OCI-LY7 (cell line): ENCODE measurements around the gene CERS3. TPM values are rescaled to one million over a fixed set of nuclear protein-coding genes. Genes with fewer than 3 reads are reported as not detected.

Experiments used
- BruUV-seq: library from RNA; stranded (reverse); fragments of 400-500 nt; replicated peaks from 2 replicates; lab custom pipeline; 2021; lab: Mats Ljungman, UMichigan
- CTCF ChIA-PET: fragments of 300-600 bp; sonication (Branson Sonifier 250); formaldehyde crosslinking; loops from one replicate; lab custom pipeline; 2022; ENCODE audit warnings: antibody characterized with exemption; ENCODE audit not compliant: unreplicated experiment; lab: Charles Lee
- POLR2A ChIA-PET: fragments of 300-600 bp; sonication (Branson Sonifier 250); formaldehyde crosslinking; loops from one replicate; lab custom pipeline; 2022; ENCODE audit warnings: antibody characterized with exemption; lab: Charles Lee
- DNase-seq: peaks from one replicate; pipeline ENCODE4 v3.0.0-alpha.2; 2015; ENCODE audit warnings: low spot score
- H2AFZ ChIP-seq: fragments of 200-600 bp; sonication (generic), shearing (Covaris generic); 2 replicates; pipeline ENCODE4 v1.6.1; 2014; ENCODE audit warnings: mild to moderate bottlenecking, antibody characterized with exemption, low read length, moderate library complexity
- H3K27ac ChIP-seq: fragments of 200-600 bp; sonication (generic); 2 replicates; pipeline ENCODE4 v1.5.1; 2014; ENCODE audit warnings: mixed run types, low read depth, mild to moderate bottlenecking, moderate library complexity, low read length, inconsistent platforms; ENCODE audit not compliant: poor library complexity, severe bottlenecking
- H3K36me3 ChIP-seq: fragments of 200-600 bp; sonication (generic); 2 replicates; pipeline ENCODE4 v1.6.1; 2014; ENCODE audit warnings: mild to moderate bottlenecking, antibody characterized with exemption, low read length, moderate library complexity, mixed read lengths; ENCODE audit not compliant: insufficient read depth
- H3K4me1 ChIP-seq: fragments of 200-600 bp; sonication (generic); 2 replicates; pipeline ENCODE4 v1.5.1; 2014; ENCODE audit warnings: mild to moderate bottlenecking, low read length; ENCODE audit not compliant: insufficient read depth, poor library complexity, severe bottlenecking
- H3K4me2 ChIP-seq: fragments of 200-600 bp; sonication (generic); 2 replicates; pipeline ENCODE4 v1.6.1; 2014; ENCODE audit warnings: mild to moderate bottlenecking, low read length
- H3K4me3 ChIP-seq: fragments of 200-600 bp; sonication (generic); 2 replicates; pipeline ENCODE4 v1.5.1; 2014; ENCODE audit warnings: mild to moderate bottlenecking, low read depth, low read length; ENCODE audit not compliant: poor library complexity, severe bottlenecking
- H3K79me2 ChIP-seq: fragments of 200-600 bp; sonication (generic); 2 replicates; pipeline ENCODE4 v1.6.1; 2016; ENCODE audit warnings: low read depth, mild to moderate bottlenecking, low read length, moderate library complexity, mixed read lengths; ENCODE audit not compliant: insufficient read depth
- H3K9me2 ChIP-seq: fragments of 200-600 bp; sonication (generic); 2 replicates; pipeline ENCODE4 v1.6.1; 2016; ENCODE audit warnings: mild to moderate bottlenecking, low read length, mixed read lengths; ENCODE audit not compliant: insufficient read depth
- H3K9me3 ChIP-seq: fragments of 200-600 bp; sonication (generic); 2 replicates; pipeline ENCODE4 v1.6.1; 2014; ENCODE audit warnings: mild to moderate bottlenecking, mixed run types, low read length, mixed read lengths
- H4K20me1 ChIP-seq: fragments of 200-600 bp; sonication (generic); 2 replicates; pipeline ENCODE4 v1.6.1; 2014; ENCODE audit warnings: mild to moderate bottlenecking, antibody characterized with exemption, low read length, moderate library complexity, mixed read lengths; ENCODE audit not compliant: insufficient read depth
- EZH2phosphoT487 ChIP-seq: fragments of 200-600 bp; sonication (generic); IDR thresholded peaks from 2 replicates; pipeline ENCODE4 v1.6.1; 2018; ENCODE audit warnings: low read depth, borderline replicate concordance, mild to moderate bottlenecking, mixed run types, antibody characterized with exemption, low read length, moderate library complexity, mixed read lengths
- intact Hi-C: fragments of 100-400 bp; cut with micrococcal nuclease; formaldehyde crosslinking; loops from one replicate; pipeline ENCODE4 v1.10.0; 2022; ENCODE audit not compliant: unreplicated experiment
- total RNA-seq, 2 experiments: library from RNA; depleted of rRNA in 1 of 2; stranded (reverse); fragments of >200 nt in 1 of 2; shearing (Covaris generic) in 1 of 2; gene quantifications; 2 replicates each; pipeline ENCODE4 v1.2.3, GENCODE V29; 2014 to 2022
- TF ChIP-seq, protein P1 (sequence below): fragments of 200-600 bp; sonication (generic); conservative IDR thresholded peaks from 2 replicates; pipeline ENCODE4 v1.5.1; 2014; ENCODE audit warnings: mild to moderate bottlenecking, antibody characterized with exemption, low read length, moderate library complexity, mixed read lengths

The CERS3 gene
- total RNA-seq, 2 experiments from 2014 or later: 0.88 TPM; not detected in 1

DNA sequence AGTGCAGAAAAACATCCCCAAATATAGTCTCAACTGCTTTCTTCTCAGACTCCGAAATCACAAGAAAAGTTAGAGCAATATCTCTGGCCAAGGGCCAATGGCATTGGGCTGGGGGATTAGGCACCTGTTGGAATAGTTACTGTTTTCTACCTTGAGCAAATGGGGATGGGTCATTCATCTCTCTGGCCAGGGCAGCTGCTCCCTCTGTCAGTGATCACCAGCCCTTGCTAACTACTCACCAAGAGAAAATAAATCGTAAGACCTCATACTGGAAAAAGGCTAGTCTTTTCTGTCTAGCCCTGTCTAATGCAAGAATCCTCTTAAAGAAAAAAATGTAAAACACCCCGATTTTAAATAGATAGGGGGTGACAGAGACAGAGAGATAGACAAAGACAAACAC is 10.9 kb downstream of the CERS3 start:
- no peak overlapping the region for H3K4me2 ChIP-seq
- H2AFZ ChIP-seq: no peak overlapping the region
- DNase-seq: no peak
- ChIA-PET CTCF (no interaction called here), POLR2A (no interaction called here)
- no peak overlapping the region for H3K4me3 ChIP-seq
- no peaks in the 10 kb centered on the region for H3K4me1 ChIP-seq
- H3K9me2 ChIP-seq: no peaks in the 10 kb centered on the region
- H3K9me3 ChIP-seq: no peaks in the 10 kb centered on the region
- no peaks in the 10 kb centered on the region for H3K36me3 ChIP-seq
- no peak for TF ChIP-seq EZH2phosphoT487
- TF ChIP-seq, protein P1, sequence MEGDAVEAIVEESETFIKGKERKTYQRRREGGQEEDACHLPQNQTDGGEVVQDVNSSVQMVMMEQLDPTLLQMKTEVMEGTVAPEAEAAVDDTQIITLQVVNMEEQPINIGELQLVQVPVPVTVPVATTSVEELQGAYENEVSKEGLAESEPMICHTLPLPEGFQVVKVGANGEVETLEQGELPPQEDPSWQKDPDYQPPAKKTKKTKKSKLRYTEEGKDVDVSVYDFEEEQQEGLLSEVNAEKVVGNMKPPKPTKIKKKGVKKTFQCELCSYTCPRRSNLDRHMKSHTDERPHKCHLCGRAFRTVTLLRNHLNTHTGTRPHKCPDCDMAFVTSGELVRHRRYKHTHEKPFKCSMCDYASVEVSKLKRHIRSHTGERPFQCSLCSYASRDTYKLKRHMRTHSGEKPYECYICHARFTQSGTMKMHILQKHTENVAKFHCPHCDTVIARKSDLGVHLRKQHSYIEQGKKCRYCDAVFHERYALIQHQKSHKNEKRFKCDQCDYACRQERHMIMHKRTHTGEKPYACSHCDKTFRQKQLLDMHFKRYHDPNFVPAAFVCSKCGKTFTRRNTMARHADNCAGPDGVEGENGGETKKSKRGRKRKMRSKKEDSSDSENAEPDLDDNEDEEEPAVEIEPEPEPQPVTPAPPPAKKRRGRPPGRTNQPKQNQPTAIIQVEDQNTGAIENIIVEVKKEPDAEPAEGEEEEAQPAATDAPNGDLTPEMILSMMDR: no peak
- intact Hi-C loops: no loop called here
- BruUV-seq: no TSS peak
- H3K79me2 ChIP-seq: no peaks in the 10 kb centered on the region
- no peak overlapping the region for H3K27ac ChIP-seq
- no peaks in the 10 kb centered on the region for H4K20me1 ChIP-seq

DNA sequence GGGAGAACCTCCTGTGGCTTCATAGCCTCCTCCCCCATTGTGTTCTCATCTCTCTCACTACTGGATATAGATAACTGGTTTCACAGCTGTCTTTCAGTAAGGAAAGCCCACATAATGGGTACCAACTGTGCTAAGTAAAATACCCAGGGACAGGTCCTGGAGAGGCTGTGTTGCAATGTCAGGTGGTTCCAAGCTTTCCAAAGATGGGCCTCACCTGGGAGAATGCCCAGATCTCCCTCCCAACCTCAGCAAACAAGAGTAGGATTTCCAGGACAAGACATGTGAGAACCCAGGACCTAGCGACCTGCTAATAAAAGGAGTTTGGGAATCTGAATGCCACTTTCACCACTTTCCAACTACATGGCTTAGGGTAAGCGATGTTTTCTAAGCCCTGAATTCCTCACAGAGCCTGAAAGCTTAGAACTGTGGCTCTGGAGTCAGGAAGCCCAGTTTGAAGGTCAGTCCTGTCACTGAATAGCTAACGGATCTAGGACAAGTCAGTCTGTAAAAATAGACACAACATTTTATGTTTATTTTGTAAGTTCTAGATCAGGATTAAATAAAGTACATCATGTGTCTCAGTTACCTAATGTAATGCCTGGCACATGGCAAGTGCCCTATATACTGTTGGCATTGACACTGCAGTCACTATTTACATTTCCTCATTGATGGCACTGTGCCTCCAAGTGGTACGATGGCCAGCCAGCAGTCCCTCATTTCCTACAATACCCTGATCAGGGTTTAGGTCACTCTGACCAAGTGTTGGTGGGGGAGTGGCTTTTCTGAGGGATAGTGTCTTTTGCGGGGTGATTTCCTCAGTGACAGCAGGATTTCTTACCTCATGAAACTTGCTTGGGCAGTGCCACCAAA is 11.9 kb downstream of the CERS3 start:
- Histone ChIP-seq H3K4me3 (no peak overlapping the region), H3K36me3 (no peaks in the 10 kb centered on the region), H3K4me1 (no peaks in the 10 kb centered on the region), H2AFZ (no peak overlapping the region), H4K20me1 (no peaks in the 10 kb centered on the region), H3K9me2 (no peaks in the 10 kb centered on the region), H3K79me2 (no peaks in the 10 kb centered on the region), H3K9me3 (no peaks in the 10 kb centered on the region), H3K27ac (no peak overlapping the region), H3K4me2 (no peak overlapping the region)
- POLR2A ChIA-PET: no interaction called here
- TF ChIP-seq, protein P1: no peak
- no peak for TF ChIP-seq EZH2phosphoT487
- no peak for DNase-seq
- BruUV-seq: no TSS peak
- CTCF ChIA-PET: no interaction called here
- intact Hi-C loops: no loop called here

DNA sequence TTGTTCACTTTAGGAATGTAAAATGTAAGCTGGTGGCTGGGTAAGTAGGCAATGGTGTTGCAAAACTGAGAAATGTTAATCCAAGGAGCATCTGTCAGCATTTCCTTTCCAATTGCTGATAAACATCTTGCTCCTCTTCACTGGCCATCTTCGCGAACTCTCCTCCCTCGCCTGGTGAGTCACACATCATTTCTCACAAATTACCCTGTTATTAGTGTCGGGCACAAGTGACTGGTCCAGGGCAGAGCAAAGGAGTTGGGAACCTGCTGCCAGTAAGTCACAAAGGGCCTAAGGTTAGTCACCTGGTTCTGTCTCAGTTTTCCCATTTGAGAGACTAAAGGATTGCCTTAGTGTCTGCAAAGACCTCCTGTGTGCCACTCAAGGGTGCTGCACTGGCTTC is 13.0 kb downstream of the CERS3 start:
- BruUV-seq: no TSS peak
- no peak for DNase-seq
- Histone ChIP-seq H3K79me2 (no peaks in the 10 kb centered on the region), H2AFZ (no peak overlapping the region), H3K4me3 (no peak overlapping the region), H3K27ac (no peak overlapping the region), H3K9me3 (no peaks in the 10 kb centered on the region), H4K20me1 (no peaks in the 10 kb centered on the region), H3K36me3 (no peaks in the 10 kb centered on the region), H3K4me1 (no peaks in the 10 kb centered on the region), H3K9me2 (no peaks in the 10 kb centered on the region), H3K4me2 (no peak overlapping the region)
- ChIA-PET CTCF (no interaction called here), POLR2A (no interaction called here)
- TF ChIP-seq, protein P1: no peak
- no peak for TF ChIP-seq EZH2phosphoT487
- intact Hi-C loops: no loop called here
